ENCODE measurements around the gene TOX2.

TOX2 gene

GRCh38 chr20:43977962-43978361 is 63.3 kb downstream of the TOX2 start:
- DNase-seq (ENCODE audit: low spot score): no peak

DNA sequence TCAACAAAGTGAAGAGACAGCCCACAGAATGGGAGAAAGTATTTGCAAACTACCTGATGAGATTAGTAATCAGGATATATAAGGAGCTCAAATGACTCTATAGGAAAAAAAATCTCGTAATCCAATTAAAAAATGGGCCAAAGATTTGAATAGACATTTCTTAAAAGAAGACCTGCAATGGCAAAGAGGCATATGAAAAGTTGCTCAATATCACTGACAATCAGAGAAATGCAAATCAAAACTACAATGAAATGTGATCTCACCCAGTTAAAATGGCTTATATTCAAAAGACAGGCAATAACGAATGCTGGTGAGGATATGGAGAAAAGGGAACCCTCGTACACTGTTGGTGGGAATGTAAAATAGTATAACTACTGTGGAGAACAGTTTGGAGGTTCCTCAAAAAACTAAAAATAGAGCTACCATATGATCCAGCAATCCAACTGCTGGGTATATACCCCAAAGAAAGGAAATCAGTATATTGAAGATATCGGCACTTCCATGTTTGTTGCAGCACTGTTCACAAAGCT is 65.0 kb downstream of the TOX2 start:
- no peak for DNase-seq (ENCODE audit: low spot score)

GRCh38 chr20:43981540-43981939 is 66.9 kb downstream of the TOX2 start:
- DNase-seq (ENCODE audit: low spot score): no peak

GRCh38 chr20:43982016-43982415 is 67.4 kb downstream of the TOX2 start:
- DNase-seq (ENCODE audit: low spot score): no peak

DNA sequence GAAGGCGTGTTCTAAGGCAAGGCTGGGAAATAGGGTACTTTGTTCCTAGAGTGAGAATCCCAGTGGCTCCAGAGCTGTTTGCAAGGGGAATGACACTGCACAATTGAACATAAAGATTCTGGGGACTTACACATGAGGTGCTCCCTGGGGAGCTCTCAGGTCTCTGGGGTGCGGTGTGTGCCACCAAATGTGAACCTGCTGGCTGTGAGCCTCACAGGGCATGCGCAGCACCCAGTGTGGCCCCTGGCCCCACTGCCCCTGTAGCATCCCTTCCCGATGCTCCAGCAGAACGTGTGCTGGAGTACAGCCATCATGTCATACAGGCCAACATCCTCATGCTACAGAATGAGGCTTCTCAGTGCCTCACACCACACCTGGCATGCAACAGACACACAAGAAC is 68.2 kb downstream of the TOX2 start:
- DNase-seq (ENCODE audit: low spot score): no peak

GRCh38 chr20:43983359-43983758 is 68.7 kb downstream of the TOX2 start:
- peak; percentile 56 for DNase-seq (ENCODE audit: low spot score)

DNA sequence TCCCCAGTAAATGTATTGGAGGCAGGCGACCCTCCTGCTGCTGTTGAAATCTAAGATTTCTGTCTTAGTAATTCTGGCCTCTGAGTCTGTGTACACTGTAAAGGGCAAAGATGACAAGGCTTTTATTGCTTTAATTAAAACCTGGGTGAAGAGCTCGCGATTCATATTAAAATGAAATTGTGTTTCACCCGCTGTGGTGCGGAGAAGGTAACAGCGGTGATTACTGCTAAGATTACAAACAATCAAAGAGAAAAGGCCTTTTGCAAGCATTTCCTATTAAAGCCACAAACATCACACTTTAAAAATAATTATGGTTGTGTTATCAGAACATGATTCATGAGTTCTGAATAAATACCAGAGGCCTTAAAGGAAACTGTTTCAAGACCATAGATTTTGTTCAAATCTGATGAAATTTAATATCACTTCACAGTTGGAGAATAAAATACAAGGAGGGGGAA is 69.3 kb downstream of the TOX2 start:
- DNase-seq (ENCODE audit: low spot score): no peak

DNA sequence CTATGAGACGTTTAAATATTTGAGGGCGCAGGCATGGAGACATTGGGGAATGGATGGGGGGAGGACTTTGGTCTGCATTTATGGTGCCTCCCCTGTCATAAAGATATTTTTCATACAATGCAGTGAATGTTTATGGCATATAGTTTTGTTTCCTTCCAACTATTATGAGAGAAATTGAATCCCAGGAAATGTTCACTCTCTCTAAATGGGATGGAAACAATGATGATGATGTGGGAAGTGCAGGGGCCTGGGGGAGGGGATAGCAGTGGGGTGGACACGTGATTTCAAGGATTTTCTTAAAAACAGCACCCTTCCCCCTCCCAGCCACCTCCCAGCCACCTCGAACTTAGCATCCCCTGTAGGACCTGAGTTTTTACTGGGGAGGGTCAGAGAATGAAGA is 69.9 kb downstream of the TOX2 start:
- DNase-seq (ENCODE audit: low spot score): no peak

DNA sequence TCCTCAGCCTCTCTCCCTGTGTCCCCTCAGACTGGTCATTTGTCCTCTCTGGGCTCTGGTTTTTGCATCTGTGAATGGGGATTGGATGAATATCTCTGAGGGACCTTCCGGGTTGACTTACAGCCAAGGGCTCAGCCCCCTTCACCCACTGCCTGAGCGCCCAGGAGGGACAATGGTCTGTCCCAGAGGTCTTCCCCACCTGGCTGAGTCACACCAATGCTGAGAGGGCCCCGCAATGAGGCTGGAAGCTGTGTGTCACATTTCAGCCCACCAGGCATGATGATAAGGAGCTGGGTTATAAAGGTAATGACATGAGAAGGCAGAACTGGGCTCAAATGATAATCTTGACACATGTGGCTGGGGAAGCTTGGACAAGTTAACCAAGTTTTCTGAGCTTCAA is 70.5 kb downstream of the TOX2 start:
- no peak for DNase-seq (ENCODE audit: low spot score)

- no peak for DNase-seq (ENCODE audit: low spot score)
Measured at GRCh38 chr20:43985608-43986316, 71.1 kb downstream of the TOX2 start.

DNA sequence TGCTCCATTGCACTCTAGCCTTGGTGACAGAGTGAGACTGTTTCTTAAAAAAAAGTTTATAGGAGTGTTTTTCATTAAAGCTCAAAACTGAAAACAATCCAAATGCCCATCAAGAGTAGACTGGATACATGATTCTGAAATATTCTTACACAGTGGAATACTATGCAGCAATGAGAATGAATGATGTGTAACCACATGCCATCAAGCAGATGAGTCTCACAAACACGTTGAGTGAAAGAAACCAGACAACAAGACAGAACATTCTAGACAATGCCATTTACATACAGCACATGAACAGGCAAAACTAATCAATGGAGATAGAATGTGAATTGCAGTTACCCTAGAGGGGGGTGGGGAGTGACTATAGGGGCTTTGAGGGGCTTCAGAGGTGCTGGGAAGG is 72.4 kb downstream of the TOX2 start:
- no peak for DNase-seq (ENCODE audit: low spot score)

GRCh38 chr20:43987531-43987930 is 72.9 kb downstream of the TOX2 start:
- DNase-seq (ENCODE audit: low spot score): no peak

DNA sequence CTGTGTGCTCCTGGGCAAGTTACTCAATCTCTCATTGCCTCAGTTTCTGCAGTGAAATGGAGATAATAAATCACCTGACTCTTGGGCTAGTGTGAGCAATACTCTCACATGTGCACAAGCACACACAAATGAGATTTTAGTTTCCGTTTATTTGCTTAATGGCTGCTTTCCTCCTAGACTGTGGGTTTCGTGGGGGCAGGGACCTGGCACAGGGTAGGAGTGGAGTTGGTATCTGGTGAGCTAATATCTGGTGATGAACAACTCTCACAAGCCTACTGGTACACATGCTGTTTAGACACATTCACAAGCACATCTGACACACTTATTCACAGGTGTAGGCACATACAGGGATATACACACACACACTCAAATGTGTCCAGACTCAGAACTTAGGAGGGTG is 73.8 kb downstream of the TOX2 start:
- DNase-seq (ENCODE audit: low spot score): no peak

- DNase-seq (ENCODE audit: low spot score): no peak
Measured at GRCh38 chr20:43988867-43989266, 74.2 kb downstream of the TOX2 start.

GRCh38 chr20:43991261-43991660 is 76.6 kb downstream of the TOX2 start:
- DNase-seq (ENCODE audit: low spot score): no peak

DNA sequence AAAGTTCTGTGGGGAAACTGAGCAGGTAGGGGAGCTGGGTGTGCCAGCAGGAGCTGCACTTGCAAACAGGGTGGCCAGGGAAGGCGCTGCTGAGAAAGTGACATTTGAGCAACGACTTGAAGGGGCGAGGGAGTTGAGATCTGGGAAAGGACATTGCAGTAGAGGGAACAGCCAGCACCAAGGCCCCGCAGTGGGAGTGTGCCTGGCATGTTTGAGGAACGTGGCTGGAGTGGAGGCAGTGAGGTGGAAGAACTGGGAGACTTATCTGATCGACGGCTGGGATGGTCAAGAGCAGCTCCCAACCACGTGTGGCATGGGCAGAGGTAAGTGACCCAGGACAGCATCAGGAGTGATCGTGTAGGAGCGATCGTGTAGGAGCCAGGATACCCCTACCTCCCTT is 77.3 kb downstream of the TOX2 start:
- DNase-seq (ENCODE audit: low spot score): no peak

- no peak for DNase-seq (ENCODE audit: low spot score)
Measured at GRCh38 chr20:43992885-43993284, 78.2 kb downstream of the TOX2 start.

GRCh38 chr20:43993560-43993959 is 78.9 kb downstream of the TOX2 start:
- DNase-seq (ENCODE audit: low spot score): no peak

DNA sequence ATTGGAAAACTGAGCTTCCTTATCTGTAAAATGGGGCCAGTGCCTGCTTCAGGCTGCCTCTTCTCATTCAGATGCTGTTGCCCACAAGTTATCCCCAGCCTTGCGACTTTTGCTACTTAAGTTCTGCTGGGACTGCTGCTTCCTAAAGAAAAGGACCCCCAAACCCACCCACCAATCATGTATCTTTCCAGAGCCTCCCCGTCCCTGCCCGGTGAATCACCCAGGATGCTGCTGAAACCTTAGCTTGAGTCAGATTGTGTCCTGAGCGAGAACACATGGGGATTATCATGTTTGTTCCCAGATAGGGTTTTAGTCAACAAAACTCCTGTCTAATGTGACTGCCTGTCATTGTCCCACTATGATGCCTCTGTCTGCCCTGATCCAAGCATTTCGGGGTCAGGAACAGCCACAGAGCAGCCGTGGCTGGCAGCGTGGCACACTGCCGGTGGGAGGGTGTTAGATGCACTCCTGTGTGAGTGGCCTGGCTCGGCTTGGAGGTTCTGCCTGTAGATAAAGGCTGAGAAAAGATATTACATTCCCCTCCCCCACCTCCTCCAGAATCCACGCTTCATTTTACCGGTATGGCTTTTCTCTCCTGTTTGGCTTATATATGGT is 79.9 kb downstream of the TOX2 start:
- DNase-seq (ENCODE audit: low spot score): no peak

GRCh38 chr20:43995645-43996044 is 81.0 kb downstream of the TOX2 start:
- no peak for DNase-seq (ENCODE audit: low spot score)

- DNase-seq (ENCODE audit: low spot score): no peak
Measured at GRCh38 chr20:43996240-43996930, 81.7 kb downstream of the TOX2 start.

GRCh38 chr20:43999848-44000247 is 85.2 kb downstream of the TOX2 start:
- no peak for DNase-seq (ENCODE audit: low spot score)
